OCI-M2 (cell line): ENCODE data around the gene C8G.

Experiments used
- DNase-seq: peaks from one replicate; lab custom pipeline; 2025; ENCODE audit not compliant: unreplicated experiment; lab: John Stamatoyannopoulos, UW

Gene C8G

GRCh38 chr9:136920069-136920468 lies 25.0 kb upstream of the C8G start:
- DNase-seq, result no peak

DNA sequence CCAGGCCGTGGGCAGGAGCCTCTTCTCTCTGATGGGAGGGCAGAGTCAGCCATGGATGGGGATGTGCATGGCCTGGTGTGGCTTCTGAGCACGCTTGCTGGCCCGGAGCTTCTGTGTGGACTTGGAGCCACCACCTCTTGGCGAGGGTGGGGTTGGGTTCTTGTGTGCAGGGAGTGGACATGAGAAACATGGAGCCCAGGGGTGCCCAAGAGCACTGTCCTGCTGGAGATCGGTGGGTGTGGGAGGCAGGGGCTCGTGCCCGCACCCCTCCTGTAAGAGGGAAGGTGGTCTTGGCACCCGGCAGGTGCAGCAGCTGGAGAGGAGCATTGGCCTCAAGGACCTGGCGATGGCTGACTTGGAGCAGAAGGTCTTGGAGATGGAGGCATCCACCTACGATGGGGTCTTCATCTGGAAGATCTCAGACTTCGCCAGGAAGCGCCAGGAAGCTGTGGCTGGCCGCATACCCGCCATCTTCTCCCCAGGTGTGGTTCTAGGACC lies 24.3 kb upstream of the C8G start:
- no peak for DNase-seq

DNA sequence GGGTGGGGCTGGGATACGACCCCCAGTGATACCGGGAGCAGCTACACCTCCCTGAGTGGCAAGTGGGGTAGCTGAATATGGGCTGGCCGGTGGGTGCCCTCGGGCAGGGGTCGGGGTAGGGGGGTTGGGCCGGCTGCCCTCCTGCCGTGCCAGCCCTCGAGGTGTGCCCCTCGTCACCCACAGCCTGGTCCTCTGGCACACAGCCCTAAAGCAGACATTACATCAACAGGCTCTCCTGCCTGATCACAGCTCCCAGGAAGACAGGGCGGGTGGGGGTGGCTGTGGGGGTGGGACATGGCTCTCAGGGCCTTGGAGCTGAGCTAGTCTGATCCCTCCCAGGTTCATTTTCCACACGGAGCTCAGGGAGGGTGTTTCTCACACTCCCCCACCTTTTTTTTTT lies 23.7 kb upstream of the C8G start:
- DNase-seq, result no peak

DNA sequence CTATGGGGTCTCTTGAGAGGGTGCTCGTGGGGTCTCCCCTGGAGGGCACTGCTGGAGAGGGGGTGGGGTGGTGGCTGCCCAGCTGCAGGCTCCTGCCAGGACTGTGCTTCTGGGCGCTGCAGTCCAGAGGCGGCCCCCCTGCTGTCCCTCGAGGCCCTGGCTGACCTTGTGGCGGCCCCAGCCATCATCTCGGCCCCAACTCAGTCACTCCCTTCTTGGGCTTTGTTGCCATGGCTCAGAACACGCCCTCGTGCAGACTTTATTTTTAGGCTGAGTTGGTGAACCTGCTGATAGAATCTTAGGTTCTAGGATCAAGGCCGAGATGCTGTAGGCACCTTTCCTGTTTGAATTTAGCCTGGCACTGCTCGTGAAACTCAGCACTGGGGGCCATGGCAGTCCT lies 23.3 kb upstream of the C8G start:
- no peak for DNase-seq

GRCh38 chr9:136922540-136922939 lies 22.5 kb upstream of the C8G start:
- DNase-seq, result no peak

GRCh38 chr9:136923881-136924280 lies 21.2 kb upstream of the C8G start:
- no peak for DNase-seq

- no peak for DNase-seq
Observed at GRCh38 chr9:136925414-136926153, 19.5 kb upstream of the C8G start.

DNA sequence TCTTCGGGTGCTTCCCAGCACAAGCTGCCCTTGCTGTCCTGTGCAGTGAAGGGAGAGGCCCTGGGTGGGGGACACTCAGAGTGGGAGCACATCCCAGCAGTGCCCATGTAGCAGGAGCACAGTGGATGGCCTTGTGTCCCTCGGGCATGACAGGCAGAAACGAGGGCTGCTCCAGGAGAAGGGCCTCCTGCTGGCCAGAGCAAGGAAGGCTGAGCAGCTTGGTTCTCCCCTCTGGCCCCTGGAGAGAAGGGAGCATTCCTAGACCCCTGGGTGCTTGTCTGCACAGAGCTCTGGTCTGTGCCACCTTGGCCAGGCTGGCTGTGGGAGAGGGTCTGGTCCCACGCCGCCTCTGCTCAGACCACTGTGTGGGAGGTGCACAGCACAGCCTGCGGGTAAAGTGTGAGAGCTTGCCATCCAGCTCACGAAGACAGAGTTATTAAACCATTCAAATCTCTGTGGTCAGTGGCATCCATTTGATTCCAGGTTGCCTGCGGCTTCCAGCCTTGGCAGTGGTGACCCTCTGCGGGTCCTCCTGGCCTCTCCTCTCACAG lies 18.8 kb upstream of the C8G start:
- DNase-seq, result no peak

GRCh38 chr9:136926749-136927148 lies 18.3 kb upstream of the C8G start:
- DNase-seq, result no peak

GRCh38 chr9:136927343-136928271 lies 17.4 kb upstream of the C8G start:
- DNase-seq, result no peak

DNA sequence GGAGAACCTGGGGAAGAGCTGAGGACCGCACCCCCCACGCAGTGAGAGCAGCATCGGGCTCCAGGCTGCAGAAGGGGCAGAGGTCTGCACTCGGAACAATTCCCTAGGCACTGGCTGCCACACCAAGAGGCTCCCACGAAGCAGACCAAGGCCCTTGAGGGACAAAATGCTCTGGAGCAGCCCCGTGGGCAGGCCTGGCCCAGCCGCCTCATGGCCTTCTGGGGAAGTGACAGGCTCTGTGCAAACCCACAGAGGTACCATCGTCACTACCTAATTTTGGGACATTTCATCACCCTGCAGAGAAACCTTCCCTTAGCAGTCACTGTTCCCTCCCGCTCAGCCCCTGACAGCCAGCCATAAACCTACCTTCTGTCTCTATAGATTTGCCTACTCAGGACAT lies 16.5 kb upstream of the C8G start:
- DNase-seq, result no peak

GRCh38 chr9:136930014-136930413 lies 15.0 kb upstream of the C8G start:
- DNase-seq, result no peak

DNA sequence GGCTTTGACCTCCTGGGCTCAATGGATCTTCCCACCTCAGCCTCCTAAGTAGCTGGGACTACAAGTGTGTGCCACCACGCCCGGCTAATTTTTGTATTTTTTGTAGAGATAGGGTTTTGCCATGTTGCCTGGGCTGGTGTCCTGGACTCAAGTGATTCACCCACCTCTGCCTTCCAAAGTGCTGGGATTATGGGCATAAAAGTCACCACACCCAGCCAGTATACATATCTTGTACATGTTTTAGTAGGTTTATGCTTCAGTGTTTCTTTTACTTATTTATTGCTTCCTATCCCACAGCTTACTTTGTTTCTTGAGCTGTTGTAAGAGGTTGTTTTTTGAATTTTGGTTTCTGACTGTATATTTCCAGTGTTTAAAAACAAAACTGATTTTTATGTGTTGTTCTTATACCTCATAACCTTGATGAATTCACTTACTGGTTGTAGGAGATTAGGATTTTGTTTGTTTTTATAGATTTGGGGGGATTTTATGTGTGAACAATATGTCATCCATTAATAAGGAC lies 13.4 kb upstream of the C8G start:
- no peak for DNase-seq

GRCh38 chr9:136934277-136934676 lies 10.8 kb upstream of the C8G start:
- no peak for DNase-seq

DNA sequence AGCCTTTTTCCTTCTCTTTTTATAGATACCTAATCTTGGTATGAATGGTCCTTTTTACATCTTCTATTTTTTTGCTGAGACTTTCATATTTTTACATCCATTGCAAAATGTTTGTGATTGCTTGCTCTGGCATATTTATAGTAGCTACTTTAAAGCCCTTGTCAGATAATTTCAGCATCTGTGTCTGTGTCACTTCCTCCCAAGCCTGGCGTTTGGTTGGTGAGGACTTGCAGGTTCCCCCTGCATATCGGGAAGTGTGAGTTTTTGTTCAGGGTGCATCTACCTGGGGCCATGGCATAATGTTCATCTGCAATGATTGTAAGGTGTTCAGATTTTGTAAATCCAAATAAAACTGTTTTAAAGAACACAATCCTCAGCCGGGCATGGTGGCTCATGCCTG lies 9.4 kb upstream of the C8G start:
- no peak for DNase-seq

- DNase-seq, result no peak
Observed at GRCh38 chr9:136936645-136937170, 8.3 kb upstream of the C8G start.

DNA sequence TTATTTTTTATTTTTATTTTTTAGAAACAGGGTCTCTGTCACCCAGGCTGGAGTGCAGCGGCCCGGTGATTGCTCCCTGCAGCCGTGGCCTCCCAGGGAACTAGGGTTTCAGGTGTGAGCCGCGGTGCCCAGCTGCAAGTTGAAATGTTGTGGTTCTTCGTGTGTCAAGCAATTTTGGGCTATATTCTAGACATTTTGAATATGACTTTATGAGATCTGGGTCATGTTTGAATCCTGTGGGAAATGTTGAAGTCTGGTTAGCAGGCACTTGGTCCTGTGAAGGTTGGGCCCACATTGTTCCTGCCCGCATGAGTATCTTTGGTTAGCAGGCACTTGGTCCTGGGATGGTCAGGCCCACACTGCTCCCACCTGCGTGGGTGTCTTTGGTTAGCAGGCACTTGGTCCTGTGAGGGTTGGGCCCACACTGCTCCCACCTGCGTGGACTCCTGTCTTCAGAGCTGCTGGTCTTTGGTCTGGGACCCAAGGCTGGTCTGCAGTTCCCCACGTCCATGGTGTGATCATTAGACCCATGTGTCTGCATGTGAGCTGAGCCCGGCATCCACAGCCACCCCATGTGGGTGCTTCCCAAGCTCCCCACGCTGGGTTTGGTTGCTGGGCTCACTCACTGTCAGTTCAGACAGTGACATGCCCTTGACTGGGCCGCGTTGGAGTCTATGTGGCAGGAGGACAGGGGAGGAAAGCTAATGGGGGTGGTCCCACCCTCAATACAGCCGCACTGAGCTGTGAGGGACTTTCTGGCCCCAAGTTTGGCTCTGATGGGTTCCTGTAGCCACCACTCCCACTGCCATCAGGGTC lies 7.6 kb upstream of the C8G start:
- no peak for DNase-seq

DNA sequence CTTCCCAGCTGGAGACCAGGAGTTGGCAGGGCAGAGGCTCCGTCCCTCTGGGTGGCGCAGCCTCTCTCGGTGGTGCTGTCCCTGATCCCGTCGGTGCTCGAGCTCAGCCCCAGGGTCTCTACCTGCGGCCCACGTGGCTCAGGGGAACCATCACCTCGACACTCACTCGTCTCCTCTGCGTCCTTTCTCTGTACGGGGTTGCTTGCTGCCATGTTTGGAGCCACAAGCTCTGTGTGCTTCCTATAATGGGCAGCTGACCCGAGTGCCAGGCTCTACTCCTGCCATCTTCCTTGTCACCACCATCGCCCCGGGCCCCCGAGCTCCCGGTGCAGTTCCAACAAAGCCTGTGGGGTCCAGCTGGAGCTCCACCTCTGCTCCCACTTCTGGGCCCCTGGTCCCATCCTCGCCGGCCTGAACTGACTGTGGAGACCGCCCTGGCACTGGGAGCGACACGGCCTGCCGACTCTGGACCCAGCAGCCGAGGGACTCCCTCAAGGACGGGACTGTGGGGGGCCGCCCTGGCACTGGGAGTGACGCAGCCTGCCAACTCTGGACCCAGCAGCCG lies 5.5 kb upstream of the C8G start:
- no peak for DNase-seq

- no peak for DNase-seq
Observed at GRCh38 chr9:136939996-136940525, 5.0 kb upstream of the C8G start.
